ENCODE measurements around the gene RPTOR.

Gene RPTOR

DNA sequence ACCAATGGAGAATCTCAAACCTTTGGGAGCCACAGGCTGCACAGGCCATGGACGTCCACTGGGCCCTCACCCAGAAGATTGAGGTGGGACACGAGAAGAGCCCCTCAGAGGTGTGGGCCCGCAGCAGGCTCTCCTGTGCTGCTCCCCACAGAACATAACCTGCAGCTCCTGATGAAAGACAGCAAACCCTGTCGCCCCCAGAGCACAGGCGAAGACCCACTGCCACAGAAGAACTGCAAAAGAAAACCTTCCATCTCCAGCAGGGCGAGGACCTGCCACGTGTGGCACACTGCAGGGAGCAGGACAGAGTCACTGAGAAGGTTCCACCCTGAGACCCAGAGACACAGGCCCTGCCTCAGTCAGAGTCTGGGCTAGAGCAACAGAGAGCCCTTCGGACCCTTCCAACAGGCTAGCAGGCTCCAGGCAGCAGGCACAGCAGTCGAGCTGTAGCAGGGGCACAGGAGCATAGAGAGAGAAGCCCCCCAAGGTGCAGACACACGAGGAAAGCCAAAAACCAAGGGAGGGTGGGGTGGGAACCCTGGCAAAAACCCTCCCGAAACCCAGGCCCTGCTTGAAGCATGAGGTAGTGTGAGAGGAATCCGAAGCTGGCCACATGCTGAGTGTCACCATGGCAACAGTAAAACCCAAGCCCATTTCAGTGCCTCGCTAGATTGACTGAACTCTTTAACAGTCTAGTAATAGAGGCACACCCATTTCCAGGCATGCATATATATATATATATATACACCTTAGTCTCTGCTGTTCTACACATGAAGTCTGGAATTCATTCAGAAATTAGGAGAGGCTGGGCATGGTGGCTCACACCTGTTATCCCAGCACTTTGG lies 387.0 kb downstream of the RPTOR start:
- Mint-ChIP-seq H3K4me3 (no peak overlapping the region), H3K27ac (no peak overlapping the region), H3K9me3 (no peaks in the 10 kb centered on the region), H3K4me1 (ENCODE audit: low read depth) (peaks cover 14% of the 10 kb centered on the region), H3K27me3 (no peaks in the 10 kb centered on the region), H3K36me3 (ENCODE audit: low read depth) (peaks cover 56% of the 10 kb centered on the region)
- no peak for DNase-seq

DNA sequence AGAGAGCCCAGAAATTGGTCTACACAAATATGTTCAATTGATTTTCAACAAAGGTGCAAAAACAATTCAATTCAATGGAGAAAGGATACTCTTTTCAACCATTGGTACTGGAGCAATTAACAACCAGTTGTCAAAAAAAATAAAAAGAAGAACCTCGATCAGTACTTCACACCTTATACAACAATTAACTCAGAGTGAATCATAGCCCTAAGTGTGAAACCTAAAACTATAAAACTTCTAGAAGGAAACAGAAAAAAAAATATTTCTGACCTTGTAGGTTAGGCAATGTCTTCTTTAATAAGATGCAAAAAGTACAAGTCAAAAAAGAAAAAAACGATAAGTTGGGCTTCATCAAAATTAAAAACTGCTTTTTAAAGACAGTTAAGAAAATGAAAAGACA lies 390.9 kb downstream of the RPTOR start:
- peaks cover 43% of the 10 kb centered on the region for H3K4me1 Mint-ChIP-seq (ENCODE audit: low read depth)
- peaks cover 36% of the 10 kb centered on the region for H3K36me3 Mint-ChIP-seq (ENCODE audit: low read depth)
- no peaks in the 10 kb centered on the region for H3K9me3 Mint-ChIP-seq
- H3K27ac Mint-ChIP-seq: no peak overlapping the region
- no peak for DNase-seq
- no peaks in the 10 kb centered on the region for H3K27me3 Mint-ChIP-seq
- no peak overlapping the region for H3K4me3 Mint-ChIP-seq

DNA sequence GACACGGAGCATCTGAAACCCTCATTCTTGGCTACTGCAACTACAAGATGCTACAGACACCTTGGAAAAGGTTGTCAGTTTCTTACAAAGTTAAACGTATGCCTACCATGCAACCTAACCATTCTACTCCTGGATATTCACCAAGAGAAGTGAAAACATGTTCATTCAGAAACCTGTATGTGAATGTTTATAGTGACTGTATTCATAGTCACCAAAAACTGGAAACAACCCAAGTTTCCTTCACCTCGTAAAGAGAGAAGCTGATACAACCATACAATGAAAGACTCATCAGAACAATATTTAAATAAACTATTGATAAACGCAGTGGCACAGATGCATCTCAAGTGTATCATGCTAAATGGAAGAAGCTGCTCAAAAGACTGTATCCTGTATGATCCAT lies 391.6 kb downstream of the RPTOR start:
- no peaks in the 10 kb centered on the region for H3K27me3 Mint-ChIP-seq
- peaks cover 35% of the 10 kb centered on the region for H3K36me3 Mint-ChIP-seq (ENCODE audit: low read depth)
- peaks cover 43% of the 10 kb centered on the region for H3K4me1 Mint-ChIP-seq (ENCODE audit: low read depth)
- no peaks in the 10 kb centered on the region for H3K9me3 Mint-ChIP-seq
- H3K27ac Mint-ChIP-seq: no peak overlapping the region
- no peak for DNase-seq
- H3K4me3 Mint-ChIP-seq: no peak overlapping the region

DNA sequence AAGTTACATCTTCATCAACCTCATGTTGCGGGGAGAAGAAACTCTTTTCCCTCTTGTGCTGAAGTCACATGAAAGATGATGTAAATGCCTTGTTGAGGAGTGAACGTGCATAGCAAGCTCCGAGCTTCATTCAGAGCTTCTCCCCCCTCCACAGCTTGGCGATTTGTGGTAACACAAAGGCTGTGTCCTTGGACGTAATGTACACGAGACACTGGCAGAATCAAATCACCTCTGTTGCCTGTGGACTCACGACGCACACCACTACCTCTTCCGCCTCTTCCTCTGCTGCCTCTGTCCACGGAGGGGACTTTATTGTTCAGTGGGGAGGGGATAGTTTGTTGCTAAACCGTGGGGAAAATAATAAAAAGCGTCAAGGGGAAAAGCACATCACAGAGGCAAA lies 392.1 kb downstream of the RPTOR start:
- H3K27me3 Mint-ChIP-seq: no peaks in the 10 kb centered on the region
- no peak overlapping the region for H3K4me3 Mint-ChIP-seq
- no peak overlapping the region for H3K27ac Mint-ChIP-seq
- H3K36me3 Mint-ChIP-seq (ENCODE audit: low read depth): peaks cover 36% of the 10 kb centered on the region
- no peaks in the 10 kb centered on the region for H3K9me3 Mint-ChIP-seq
- peaks cover 43% of the 10 kb centered on the region for H3K4me1 Mint-ChIP-seq (ENCODE audit: low read depth)
- no peak for DNase-seq

DNA sequence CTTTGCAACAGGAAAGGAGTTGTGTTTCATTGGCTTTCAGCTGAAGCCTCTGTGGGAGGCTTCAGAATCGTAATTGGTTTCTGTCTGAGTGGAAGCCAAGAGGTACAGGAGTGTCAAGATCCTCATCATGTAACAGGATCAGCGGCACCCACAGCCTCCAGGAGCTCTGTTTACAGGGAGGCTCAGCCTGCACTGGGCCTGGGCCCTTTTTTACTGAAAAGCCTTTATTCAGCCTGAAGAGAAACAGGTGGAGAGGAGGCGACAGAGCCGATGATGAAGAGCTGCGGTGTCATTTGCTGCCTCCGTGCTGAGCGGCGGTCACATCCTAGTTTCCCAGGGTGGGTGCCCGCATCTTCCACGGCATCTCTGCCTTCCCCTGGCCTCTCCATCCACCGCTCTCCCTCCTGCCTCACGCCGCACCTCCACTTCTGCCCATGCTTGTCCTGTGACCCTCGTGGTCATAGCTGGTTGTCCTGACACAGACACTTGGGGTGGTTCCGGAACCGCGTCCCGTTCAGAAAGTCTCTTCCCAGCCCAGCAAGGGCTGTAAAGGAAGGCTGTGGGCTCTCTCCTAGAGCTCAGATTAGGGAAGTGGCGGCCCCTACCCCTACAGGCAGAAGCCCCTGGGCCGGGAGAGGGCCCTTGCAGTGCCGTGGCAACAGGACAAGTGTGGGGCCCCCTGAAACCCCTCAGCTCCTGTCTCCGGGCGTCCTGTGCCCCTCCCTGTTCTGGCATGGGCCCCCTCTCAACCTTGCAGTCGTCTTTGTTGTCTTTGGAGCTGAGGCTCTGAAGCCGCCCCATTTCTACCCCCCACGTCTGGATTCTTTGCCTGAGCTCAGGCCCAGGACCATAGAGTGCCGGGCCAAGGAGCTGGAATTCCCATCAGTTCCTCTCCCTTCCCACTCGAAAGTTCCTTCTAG lies 393.1 kb downstream of the RPTOR start:
- DNase-seq: no peak
- peak overlapping the region; percentile 66 for H3K27ac Mint-ChIP-seq
- H3K27me3 Mint-ChIP-seq: no peaks in the 10 kb centered on the region
- no peaks in the 10 kb centered on the region for H3K9me3 Mint-ChIP-seq
- peaks cover 43% of the 10 kb centered on the region for H3K4me1 Mint-ChIP-seq (ENCODE audit: low read depth)
- peaks cover 42% of the 10 kb centered on the region for H3K36me3 Mint-ChIP-seq (ENCODE audit: low read depth)
- peak overlapping the region; percentile 7 for H3K4me3 Mint-ChIP-seq

DNA sequence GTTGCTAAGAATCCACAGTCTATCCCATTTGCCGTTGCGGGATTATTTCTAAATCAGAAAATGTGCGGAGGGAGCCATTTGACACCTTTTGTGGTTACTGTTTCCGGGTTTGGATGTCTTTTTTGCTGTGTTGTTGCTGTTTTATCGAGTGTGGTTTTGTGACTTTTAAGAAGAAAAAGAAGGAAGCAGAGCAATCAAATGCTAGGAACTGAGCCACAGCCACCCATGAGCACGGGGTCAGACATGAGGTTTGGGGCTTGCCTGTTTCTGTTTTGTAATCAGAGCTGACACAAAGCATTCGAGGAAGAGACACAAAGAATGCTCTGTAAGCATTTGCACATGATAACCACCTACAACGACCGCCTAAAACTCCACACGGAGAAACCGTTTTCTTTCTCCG lies 393.9 kb downstream of the RPTOR start:
- peaks cover 43% of the 10 kb centered on the region for H3K4me1 Mint-ChIP-seq (ENCODE audit: low read depth)
- H3K4me3 Mint-ChIP-seq: peak overlapping the region; percentile 7
- H3K9me3 Mint-ChIP-seq: no peaks in the 10 kb centered on the region
- H3K36me3 Mint-ChIP-seq (ENCODE audit: low read depth): peaks cover 46% of the 10 kb centered on the region
- peak overlapping the region; percentile 66 for H3K27ac Mint-ChIP-seq
- no peaks in the 10 kb centered on the region for H3K27me3 Mint-ChIP-seq
- DNase-seq: no peak

DNA sequence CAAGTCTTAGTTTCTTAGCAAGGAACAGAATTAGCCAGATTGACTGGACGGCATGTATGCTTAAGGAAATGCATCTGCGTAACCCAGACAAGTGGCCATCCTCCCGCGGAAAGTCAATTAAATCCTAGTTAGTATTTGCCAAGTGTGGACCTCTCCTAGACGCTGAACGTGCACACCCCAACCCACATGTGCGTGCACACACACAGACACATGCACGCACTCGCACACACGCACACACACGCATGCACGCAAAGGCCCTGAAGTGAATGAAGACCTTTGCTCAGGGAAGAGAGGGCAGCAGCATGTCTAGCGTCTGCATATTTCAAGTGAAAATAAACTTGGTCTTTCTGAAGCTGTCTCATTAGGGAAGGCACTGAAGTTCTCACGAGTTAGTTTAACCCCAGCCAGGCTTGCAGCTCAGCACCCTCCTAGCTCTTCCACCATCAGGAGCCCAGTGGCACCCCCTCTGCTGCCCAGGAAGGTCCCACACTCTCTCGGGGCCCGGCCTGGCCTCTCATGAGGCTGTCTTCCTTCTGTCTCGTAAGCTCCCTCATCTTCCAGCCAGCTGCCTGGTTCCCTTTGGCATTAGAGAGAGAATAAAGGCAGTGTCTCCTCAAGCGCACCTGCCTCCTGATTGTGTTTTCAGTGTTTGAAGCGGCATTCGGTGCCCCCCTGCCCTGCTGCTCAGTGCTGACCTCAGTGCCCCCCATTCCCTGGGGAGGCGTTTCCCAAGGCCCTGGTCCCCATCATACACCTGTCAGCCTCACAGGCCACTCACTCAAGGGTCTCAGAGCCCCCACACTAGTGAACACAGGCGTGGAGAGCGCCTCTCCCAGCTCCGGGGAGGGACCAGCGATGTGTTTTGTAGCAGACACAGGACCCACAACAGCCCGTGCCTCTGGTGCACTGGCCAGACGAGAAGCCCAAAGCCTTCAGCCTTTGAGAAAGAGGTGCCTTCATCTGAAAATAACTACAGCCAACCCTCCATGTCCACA lies 394.8 kb downstream of the RPTOR start:
- H3K36me3 Mint-ChIP-seq (ENCODE audit: low read depth): peaks cover 52% of the 10 kb centered on the region
- H3K27ac Mint-ChIP-seq: no peak overlapping the region
- DNase-seq: no peak
- no peak overlapping the region for H3K4me3 Mint-ChIP-seq
- H3K27me3 Mint-ChIP-seq: no peaks in the 10 kb centered on the region
- peaks cover 43% of the 10 kb centered on the region for H3K4me1 Mint-ChIP-seq (ENCODE audit: low read depth)
- no peaks in the 10 kb centered on the region for H3K9me3 Mint-ChIP-seq

DNA sequence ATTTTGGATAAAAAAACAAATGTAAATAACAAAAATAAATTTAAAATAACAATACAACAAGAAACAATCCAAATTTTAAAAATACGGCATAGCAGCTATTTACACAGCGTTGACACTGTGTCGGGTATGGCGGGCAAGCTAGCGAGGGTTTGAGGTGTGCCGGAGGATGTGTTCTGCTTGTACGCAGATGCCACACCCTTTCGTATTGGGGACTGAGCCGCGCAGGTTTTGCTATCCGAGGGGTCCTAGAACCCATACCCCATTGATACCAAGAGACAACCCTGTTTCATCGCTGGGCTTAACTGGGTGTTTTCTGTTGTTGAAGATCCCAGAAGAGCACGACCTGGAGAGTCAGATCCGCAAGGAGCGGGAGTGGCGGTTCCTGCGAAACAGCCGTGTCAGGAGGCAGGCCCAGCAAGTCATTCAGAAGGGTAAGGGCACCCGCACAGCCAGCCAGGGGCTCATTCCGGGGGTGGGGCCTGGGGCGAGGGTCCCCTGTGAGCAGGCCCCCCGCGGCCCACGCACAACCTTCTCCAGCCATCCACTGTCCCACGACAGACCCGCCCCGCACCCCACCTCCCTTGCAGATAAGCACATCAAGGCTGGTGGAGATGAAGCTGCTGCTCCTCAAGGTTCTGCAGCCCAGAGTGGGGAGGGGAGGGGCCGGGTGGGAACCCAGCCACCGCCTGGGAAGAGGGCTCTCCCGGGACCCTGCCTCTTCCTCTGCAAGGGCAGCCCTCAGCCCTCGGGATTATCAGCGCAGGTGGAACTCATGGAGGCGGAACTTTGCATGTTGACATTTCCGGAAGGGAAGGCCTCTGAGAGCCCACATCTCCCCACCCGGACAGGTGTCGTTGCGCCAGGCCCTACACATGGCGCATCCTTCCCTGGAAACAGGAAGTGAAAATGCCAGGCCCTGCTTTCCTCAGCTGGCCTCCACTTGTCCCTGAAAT lies 395.8 kb downstream of the RPTOR start:
- no peak overlapping the region for H3K4me3 Mint-ChIP-seq
- H3K9me3 Mint-ChIP-seq: no peaks in the 10 kb centered on the region
- peaks cover 41% of the 10 kb centered on the region for H3K4me1 Mint-ChIP-seq (ENCODE audit: low read depth)
- H3K27ac Mint-ChIP-seq: no peak overlapping the region
- H3K36me3 Mint-ChIP-seq (ENCODE audit: low read depth): peaks cover 52% of the 10 kb centered on the region
- no peak for DNase-seq
- H3K27me3 Mint-ChIP-seq: no peaks in the 10 kb centered on the region

DNA sequence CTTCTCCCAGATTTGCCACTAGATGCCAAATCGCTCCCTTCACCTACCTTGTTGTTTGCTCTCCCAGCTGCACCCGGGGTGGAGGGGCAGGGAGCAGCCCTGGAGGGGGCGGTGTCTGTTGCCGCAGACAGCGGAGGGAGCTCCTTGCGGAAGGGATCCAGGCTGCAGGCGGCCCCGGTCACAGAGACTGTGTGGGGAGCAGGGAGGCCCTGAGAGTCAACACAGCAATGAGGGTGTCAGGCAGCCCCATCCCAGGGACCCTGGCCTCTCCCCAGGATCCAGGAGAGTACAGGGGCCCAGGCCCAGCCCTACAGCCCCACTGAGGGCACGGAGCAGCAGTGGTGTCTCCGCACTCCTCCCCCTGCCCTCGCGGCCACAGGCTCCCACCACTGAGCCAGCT lies 396.5 kb downstream of the RPTOR start:
- Mint-ChIP-seq H3K27ac (no peak overlapping the region), H3K4me3 (no peak overlapping the region)

DNA sequence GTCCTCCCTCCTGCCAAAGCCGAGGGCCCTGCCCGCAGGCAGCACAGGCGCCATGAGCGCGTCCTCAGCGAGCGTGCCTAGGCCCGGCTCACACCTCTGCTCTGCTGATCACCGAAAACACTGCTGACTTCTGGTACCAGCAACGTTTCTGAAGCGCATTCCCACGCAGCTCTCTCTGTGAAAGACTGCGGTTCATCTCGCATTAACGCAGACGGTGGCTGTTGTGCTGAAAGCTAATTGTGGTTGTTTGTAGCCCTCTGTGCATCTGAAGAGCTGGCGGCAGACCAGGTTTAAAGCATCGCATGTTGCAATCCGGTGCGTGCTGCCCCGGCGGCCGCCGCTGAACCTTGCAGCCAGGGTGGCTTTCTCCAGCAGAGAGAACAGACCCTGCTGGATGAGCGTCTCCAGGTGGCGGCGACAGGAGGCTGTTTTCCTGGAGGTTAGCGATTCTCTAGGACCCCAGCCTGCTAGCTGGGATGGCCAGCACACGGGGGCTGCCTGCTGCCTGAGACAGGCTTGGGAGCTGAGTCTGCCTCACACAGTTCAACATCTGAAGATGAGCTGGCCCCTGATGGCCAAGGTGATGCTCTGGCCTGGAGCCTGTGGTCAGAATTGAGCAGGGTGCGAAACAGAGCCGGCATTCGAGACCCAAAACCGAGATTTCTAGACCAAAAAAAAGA lies 397.2 kb downstream of the RPTOR start:
- Mint-ChIP-seq H3K27me3 (no peaks in the 10 kb centered on the region), H3K27ac (no peak overlapping the region), H3K4me1 (ENCODE audit: low read depth) (peaks cover 28% of the 10 kb centered on the region), H3K9me3 (no peaks in the 10 kb centered on the region), H3K4me3 (no peak overlapping the region), H3K36me3 (ENCODE audit: low read depth) (peaks cover 61% of the 10 kb centered on the region)
- DNase-seq: no peak

More for the DNA sequence above, 396.5 kb downstream of the RPTOR start:
- H3K27me3 Mint-ChIP-seq: no peaks in the 10 kb centered on the region
- no peak for DNase-seq
- H3K9me3 Mint-ChIP-seq: no peaks in the 10 kb centered on the region
- H3K4me1 Mint-ChIP-seq (ENCODE audit: low read depth): peaks cover 33% of the 10 kb centered on the region
- peaks cover 54% of the 10 kb centered on the region for H3K36me3 Mint-ChIP-seq (ENCODE audit: low read depth)

DNA sequence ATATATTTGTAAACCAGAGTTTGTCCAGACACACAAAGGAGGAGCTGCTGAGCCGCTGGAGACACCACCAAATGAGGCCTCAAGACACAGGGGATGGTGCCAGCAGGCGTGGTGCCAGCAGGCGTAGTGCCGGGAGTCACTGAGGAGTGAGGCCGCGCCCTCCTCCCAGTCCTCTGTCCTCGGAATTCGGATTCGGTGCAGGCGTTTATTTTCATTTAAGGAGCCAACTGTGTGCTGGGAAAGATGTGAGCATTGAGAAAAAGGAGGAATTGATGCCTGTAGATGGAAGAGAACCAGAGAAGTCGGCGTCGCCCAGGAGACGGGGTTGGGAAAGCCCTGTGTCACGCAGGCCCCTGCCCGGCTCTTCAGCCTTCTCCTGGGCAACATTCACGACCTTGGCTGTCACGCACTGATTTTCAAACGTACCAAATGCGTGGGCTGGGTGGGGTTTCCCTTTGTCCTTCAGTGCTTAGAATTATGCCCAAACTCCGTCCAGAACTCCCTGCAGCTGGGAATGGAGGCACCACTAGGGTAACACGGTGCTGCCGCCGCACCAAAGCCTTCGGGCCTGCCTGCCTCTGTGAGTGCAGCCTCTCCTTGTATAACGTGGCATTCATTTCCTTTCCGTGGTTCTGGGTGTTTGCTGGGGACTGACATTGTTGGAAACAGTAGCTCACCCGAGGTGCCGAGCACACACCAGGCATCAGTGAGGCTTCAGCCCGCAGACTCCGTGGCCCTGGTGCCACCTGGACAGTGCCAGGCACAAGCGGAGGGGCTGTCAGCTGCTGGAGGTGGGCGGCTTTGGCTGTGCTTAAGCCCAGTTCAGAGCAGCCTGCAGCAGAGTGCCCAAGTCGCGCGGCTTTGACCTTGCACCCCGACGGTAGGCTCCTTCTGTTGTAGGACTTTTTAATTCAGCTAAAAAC lies 398.0 kb downstream of the RPTOR start:
- Mint-ChIP-seq H3K27ac (no peak overlapping the region), H3K36me3 (ENCODE audit: low read depth) (peaks cover 69% of the 10 kb centered on the region), H3K4me3 (no peak overlapping the region), H3K9me3 (no peaks in the 10 kb centered on the region), H3K4me1 (ENCODE audit: low read depth) (peaks cover 20% of the 10 kb centered on the region), H3K27me3 (no peaks in the 10 kb centered on the region)
- no peak for DNase-seq

Data from activated T-cell treated with anti-CD3 and anti-CD28 coated beads, Interleukin-2, amount 50 U/mL, for 24 hours (primary cell).